Skin epidermis (tissue), 12 donors: ENCODE measurements around the gene SLK.

Experiments used
- H3K27ac ChIP-seq, 21 experiments: fragments of 200-600 bp; sonication (generic) in 11 of 21; one replicate each; pipeline ENCODE4 v1.5.0; 2020; ENCODE audit warnings: mild to moderate bottlenecking in 3 of 21, inconsistent platforms in 2 of 21, moderate library complexity in 2 of 21
- H3K4me3 ChIP-seq, 7 experiments: fragments of 200-600 bp; sonication (generic) in 2 of 7; one replicate each; pipeline ENCODE4 v1.5.0; 2020; ENCODE audit warnings: inconsistent platforms in 2 of 7, mild to moderate bottlenecking in 2 of 7, moderate library complexity in 1 of 7

The SLK gene

GRCh38 chr10:104041891-104042535 is 75.1 kb downstream of the SLK start:
- H3K4me3 ChIP-seq: no peak overlapping the region

GRCh38 chr10:104043185-104043830 is 76.4 kb downstream of the SLK start:
- no peak overlapping the region for H3K27ac ChIP-seq
- H3K4me3 ChIP-seq: no peak overlapping the region

More at GRCh38 chr10:104041891-104042535, 75.1 kb downstream of the SLK start:
- H3K27ac ChIP-seq: no peak overlapping the region

GRCh38 chr10:104043854-104044253 is 76.9 kb downstream of the SLK start:
- Histone ChIP-seq H3K4me3 (no peak overlapping the region), H3K27ac (no peak overlapping the region)

GRCh38 chr10:104045151-104046089 is 78.5 kb downstream of the SLK start:
- peak overlapping the region in 1 of 21 experiments; percentile 0 for H3K27ac ChIP-seq

GRCh38 chr10:104046651-104047050 is 79.7 kb downstream of the SLK start:
- H3K27ac ChIP-seq: no peak overlapping the region
- H3K4me3 ChIP-seq: no peak overlapping the region

More at GRCh38 chr10:104045151-104046089, 78.5 kb downstream of the SLK start:
- no peak overlapping the region for H3K4me3 ChIP-seq

- no peak overlapping the region for H3K4me3 ChIP-seq
- H3K27ac ChIP-seq: peak overlapping the region in 7 of 21 experiments; percentile 3 to 61 (median 29)
Observed at GRCh38 chr10:104049504-104050250, 82.7 kb downstream of the SLK start.

GRCh38 chr10:104052431-104052830 is 85.5 kb downstream of the SLK start:
- Histone ChIP-seq H3K4me3 (no peak overlapping the region), H3K27ac (peak overlapping the region in 3 of 21 experiments; percentile 28 to 35 (median 35))

- H3K4me3 ChIP-seq: no peak overlapping the region
- peak overlapping the region in 2 of 21 experiments; percentile 28 to 35 for H3K27ac ChIP-seq
Observed at GRCh38 chr10:104053201-104053600, 86.3 kb downstream of the SLK start.

GRCh38 chr10:104054430-104054829 is 87.5 kb downstream of the SLK start:
- peak overlapping the region in 2 of 21 experiments; percentile 10 to 44 for H3K27ac ChIP-seq
- no peak overlapping the region for H3K4me3 ChIP-seq

- no peak overlapping the region for H3K4me3 ChIP-seq
- H3K27ac ChIP-seq: no peak overlapping the region
Observed at GRCh38 chr10:104056619-104057273, 89.8 kb downstream of the SLK start.

GRCh38 chr10:104057717-104058116 is 90.8 kb downstream of the SLK start:
- Histone ChIP-seq H3K4me3 (no peak overlapping the region), H3K27ac (no peak overlapping the region)

- Histone ChIP-seq H3K27ac (no peak overlapping the region), H3K4me3 (no peak overlapping the region)
Observed at GRCh38 chr10:104059364-104059763, 92.4 kb downstream of the SLK start.

GRCh38 chr10:104061196-104061595 is 94.3 kb downstream of the SLK start:
- no peak overlapping the region for H3K4me3 ChIP-seq

GRCh38 chr10:104065748-104066147 is 98.8 kb downstream of the SLK start:
- no peak overlapping the region for H3K4me3 ChIP-seq
- peak overlapping the region in 1 of 21 experiments; percentile 3 for H3K27ac ChIP-seq

More at GRCh38 chr10:104061196-104061595, 94.3 kb downstream of the SLK start:
- H3K27ac ChIP-seq: no peak overlapping the region

- Histone ChIP-seq H3K27ac (no peak overlapping the region), H3K4me3 (no peak overlapping the region)
Observed at GRCh38 chr10:104066945-104067344, 100.0 kb downstream of the SLK start.

GRCh38 chr10:104067525-104067924 is 100.6 kb downstream of the SLK start:
- Histone ChIP-seq H3K4me3 (no peak overlapping the region), H3K27ac (no peak overlapping the region)

GRCh38 chr10:104069613-104070012 is 102.7 kb downstream of the SLK start:
- H3K27ac ChIP-seq: no peak overlapping the region

GRCh38 chr10:104072786-104073185 is 105.8 kb downstream of the SLK start:
- no peak overlapping the region for H3K4me3 ChIP-seq
- no peak overlapping the region for H3K27ac ChIP-seq

More at GRCh38 chr10:104069613-104070012, 102.7 kb downstream of the SLK start:
- H3K4me3 ChIP-seq: no peak overlapping the region

- no peak overlapping the region for H3K4me3 ChIP-seq
- no peak overlapping the region for H3K27ac ChIP-seq
Observed at GRCh38 chr10:104074505-104074904, 107.6 kb downstream of the SLK start.
